CD4-positive, alpha-beta T cell treated with Interferon alpha-2 for 1 hour (primary cell): ENCODE results near the gene PIAS2.
"Not testable (repeated sequence)": the region's sequence is repeated elsewhere in the genome, so short reads cannot be mapped to it uniquely, and the experiment has no call there.

Experiments
- DNase-seq, 2 donors: peaks; one replicate each; pipeline ENCODE4 v3.0.0-alpha.2; 2020 to 2022

The PIAS2 gene

DNA sequence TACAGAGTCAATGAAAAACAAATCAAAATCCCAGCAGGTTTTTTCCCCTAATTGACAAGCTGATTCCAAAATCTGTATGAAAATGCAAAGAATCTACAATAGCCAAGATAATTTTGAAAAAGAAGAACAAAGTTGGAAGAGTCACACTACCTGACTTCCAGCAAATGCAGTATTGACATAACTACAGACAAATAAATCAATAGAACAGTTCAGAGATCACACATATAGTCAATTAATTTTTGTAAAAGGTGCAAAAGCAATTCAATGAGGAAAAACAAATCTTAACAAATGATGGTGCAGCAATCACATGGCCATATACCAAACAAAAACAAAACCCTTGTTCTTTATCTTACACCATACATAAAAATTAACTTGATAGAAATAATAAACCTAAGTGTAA is 85.9 kb downstream of the PIAS2 start:
- DNase-seq: no peak

GRCh38 chr18:46830633-46831032 is 86.7 kb downstream of the PIAS2 start:
- DNase-seq: no peak

DNA sequence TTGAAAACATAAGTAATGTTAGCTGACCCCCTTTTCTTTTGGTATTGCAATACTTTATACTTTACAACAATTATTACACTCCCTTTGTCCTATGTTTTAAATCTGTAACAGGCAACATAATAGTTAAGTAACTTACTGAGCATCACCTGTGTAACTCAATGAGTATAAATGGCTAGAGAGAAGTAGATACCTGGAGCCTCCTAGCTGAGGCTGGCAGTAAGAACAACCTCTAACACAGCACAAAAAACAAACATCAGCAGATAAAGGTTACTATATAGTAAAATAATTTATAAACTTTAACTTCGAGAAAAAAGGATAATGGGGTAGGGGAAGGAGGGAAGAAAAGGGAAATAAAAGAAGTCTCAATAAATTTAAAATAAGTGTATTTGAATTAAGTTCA is 87.4 kb downstream of the PIAS2 start:
- no peak for DNase-seq

DNA sequence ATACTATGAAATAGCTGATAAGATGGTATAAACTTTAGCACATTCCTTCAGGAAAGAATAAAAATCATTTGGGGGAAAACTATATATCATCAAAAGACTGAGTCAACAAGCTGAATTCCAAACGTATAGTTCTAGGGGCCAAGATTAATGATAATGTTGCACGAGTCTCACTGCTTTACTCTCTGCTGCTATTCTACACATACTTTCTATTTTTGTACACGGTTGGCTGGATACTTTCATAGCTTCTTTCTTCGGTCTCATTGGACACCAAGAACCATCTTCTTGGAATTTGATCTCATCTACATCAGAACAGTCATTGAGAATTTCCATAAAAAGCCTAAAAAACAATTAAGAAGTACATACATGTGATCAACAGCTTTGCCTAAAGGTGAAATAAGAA is 87.8 kb downstream of the PIAS2 start:
- DNase-seq: no peak

- DNase-seq: no peak
Observed at GRCh38 chr18:46821856-46822711, 95.2 kb downstream of the PIAS2 start.

DNA sequence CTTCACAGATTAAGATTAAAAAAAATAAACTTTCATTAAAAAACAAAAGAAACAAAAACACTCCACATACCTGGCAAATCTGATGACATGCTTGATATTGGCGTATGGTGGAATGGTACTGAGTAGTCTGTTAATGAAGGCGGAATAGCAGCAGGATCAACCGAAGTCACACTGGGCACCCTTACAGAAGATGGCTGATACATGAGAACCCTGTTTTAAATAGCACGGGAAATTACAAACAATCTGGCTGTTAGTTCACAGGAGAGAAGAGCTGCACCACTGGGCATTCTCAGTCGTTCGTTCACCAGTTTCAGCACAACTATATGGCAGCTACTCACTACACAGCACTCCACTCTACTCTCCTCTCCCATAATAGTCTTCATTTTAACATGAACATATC is 96.4 kb downstream of the PIAS2 start:
- no peak for DNase-seq

- DNase-seq: no peak
Observed at GRCh38 chr18:46815661-46816060, 101.6 kb downstream of the PIAS2 start.

GRCh38 chr18:46814399-46814798 is 102.9 kb downstream of the PIAS2 start:
- no peak for DNase-seq

DNA sequence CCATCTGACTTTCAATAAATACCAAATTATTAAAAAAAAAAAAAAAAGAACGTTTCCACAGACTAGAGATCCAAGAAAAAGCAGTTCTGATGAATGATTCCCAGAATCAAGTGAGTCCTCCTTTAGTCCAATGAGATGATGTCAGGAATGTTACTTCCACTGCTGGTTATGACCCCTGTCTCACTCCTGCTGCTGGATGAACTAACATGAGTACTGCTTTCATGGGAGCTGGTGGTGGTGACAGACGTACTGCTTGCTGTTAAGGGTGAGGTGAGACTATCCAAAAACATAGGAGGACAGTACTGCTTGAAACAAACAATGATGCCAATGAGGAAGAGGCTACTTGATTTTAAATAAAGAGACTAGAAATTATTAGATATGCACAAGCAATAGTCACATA is 105.0 kb downstream of the PIAS2 start:
- no peak for DNase-seq

DNA sequence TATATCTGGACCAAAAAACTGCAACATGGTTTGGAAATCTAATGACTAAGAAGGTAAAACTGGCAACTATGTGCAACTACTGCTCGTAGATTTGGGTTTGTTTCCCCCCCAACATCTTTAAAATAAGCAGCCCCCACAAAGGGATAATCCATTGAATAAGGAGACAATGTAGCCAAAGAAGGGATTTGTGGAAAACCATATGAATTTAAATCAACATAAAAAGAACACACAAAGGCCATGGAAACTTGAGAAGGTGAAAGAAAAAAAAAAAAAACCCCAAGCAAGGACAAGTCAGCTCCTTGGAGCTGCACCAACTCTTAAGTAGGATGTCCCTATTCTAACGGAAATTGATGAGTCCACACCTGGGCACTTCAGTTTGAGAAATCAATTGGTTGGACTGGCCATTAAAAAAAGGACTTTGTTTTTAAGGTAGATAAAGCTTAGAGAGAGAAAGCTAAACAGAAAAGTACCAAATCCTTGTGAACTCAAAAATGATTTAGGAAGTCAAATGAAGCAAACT is 106.8 kb downstream of the PIAS2 start:
- no peak for DNase-seq

DNA sequence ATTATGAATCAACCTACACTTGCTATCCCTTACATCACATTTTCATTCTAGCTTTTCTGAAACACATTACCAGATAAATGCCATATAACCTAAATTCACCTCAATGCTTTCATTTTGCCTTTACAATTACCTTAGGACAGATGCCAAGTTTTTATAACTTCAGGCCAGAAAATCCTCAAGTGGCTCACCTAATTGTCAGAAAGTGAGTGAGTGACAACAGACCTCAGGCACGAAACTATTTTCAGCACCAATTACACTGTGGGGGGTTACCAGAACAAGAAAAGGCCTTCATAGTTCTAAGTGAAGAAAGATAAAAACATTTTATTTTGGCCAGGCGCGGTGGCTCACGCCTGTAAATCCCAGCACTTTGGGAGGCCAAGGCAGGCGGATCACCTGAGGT is 108.2 kb downstream of the PIAS2 start:
- DNase-seq: no peak

DNA sequence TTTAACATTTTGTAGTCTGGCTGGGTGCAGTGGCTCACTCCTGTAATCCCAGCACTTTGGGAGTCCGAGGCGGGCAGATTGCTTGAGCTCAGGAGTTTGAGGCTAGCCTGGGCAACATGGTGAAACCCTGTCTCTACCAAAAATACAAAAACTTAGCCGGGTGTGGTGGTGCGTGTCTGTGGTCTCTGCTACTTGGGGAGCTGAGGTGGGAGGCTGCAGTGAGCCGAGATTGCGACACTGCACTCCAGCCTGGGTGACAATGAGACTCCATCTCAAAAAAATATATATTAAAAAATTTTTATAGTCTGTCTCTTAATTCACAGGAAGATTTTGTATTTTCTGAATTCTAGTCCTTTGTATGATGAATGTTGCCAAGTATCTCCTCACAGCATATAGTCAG is 121.4 kb downstream of the PIAS2 start:
- DNase-seq: not testable (repeated sequence)

- no peak for DNase-seq
Observed at GRCh38 chr18:46794607-46795006, 122.7 kb downstream of the PIAS2 start.

DNA sequence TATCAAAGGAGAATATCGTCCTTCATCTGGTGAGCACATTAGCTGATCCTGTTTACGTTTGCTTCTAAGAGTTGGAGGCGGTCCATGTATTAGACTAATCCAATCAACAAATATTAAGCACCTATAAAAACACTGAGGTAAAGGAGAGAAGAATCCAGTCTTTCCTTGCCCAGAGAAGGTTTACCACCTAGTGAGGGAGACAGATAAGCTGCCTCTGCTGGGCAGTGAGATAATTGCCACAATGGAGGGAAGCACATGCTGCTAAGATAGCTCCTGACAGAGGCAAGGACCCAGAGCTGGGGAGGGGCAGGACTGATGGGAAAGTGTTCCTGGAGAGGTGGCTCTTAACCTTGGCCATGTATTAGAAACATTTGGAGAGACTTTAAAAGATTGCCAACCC is 123.7 kb downstream of the PIAS2 start:
- DNase-seq: no peak

GRCh38 chr18:46789088-46789487 is 128.2 kb downstream of the PIAS2 start:
- no peak for DNase-seq

- DNase-seq: no peak
Observed at GRCh38 chr18:46787674-46788073, 129.6 kb downstream of the PIAS2 start.

- DNase-seq: no peak
Observed at GRCh38 chr18:46772357-46772756, 144.9 kb downstream of the PIAS2 start.

GRCh38 chr18:46771141-46771540 is 146.2 kb downstream of the PIAS2 start:
- no peak for DNase-seq

DNA sequence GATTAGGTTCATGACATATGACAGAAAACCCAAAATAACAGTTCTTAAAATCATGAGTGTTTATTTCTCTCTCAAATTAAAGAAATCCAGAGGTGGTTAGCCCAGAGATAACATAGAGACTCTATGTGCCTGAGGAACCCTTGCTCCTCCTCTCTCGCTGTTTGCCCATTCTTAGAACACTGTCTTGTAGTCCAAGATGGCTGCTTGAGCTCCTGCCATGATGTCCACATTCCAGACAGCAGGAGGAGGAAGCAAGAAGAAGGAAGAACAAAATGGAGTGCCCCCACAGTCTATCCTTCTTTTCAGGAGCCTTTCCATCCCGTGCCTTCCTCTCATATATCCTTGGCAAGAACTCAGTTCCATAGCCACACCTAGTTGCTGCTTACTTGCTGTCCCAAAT is 146.6 kb downstream of the PIAS2 start:
- DNase-seq: no peak

GRCh38 chr18:46768166-46768921 is 149.0 kb downstream of the PIAS2 start:
- no peak for DNase-seq

- DNase-seq: no peak
Observed at GRCh38 chr18:46767217-46767616, 150.1 kb downstream of the PIAS2 start.

- no peak for DNase-seq
Observed at GRCh38 chr18:46764586-46764985, 152.7 kb downstream of the PIAS2 start.

DNA sequence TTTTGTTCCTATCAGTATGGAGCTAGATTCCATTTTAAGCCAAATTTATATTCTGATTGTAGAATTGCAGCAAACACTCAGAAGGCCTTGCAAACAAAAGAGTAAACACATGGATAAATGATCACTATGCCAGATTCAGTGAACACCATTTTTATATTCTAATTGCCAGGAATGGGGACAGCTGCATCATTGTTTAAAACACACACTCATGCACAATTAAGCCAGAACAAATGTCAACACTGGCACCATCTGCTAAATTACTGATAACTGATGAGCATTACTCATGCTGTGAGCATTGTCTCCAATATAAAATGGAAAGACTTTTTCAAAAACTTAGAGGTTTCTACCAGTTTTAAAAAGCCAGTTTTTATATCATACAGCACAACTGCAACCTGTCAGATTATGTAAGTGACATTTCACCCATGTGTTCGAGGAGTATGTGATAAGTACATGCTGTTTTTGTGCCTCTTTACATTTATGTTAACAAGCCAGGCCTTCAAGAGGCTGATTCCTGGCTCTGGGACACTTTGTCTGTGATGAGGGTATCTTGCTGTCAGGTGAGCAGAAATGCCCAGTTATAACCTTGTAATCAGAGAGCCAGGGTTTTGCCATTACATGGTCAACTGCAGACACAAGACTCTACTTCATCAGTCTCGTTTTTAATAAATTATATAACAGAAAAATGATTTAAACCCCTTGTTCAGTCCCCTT is 156.1 kb downstream of the PIAS2 start:
- DNase-seq: no peak
